Common myeloid progenitor, CD34-positive (primary cell): Measurements from ENCODE around the gene EOMES.

Experiments
- CTCF ChIA-PET: fragments of 350-600 bp; sonication (Branson Sonifier 250); formaldehyde crosslinking; loops from one replicate; lab custom pipeline; 2021; ENCODE audit warnings: antibody characterized with exemption; lab: Charles Lee
- POLR2A ChIA-PET: fragments of 350-600 bp; sonication (Branson Sonifier 250); formaldehyde crosslinking; loops from one replicate; lab custom pipeline; 2021; ENCODE audit warnings: antibody characterized with exemption; lab: Charles Lee
- DNase-seq, 3 donors: peaks; one replicate each; pipeline versions ENCODE4 v3.0.0 to v3.0.0-alpha.2; 2013
- H3K27ac ChIP-seq, 2 experiments: 1 replicate in 1 of 2; 2 replicates in 1 of 2; pipeline ENCODE4 v1.7.0; 2013; ENCODE audit warnings: inconsistent platforms in 2 of 2, low read length in 2 of 2, mild to moderate bottlenecking in 2 of 2, low read depth in 1 of 2, moderate library complexity in 1 of 2; ENCODE audit not compliant: severe bottlenecking in 2 of 2, insufficient read depth in 1 of 2, poor library complexity in 1 of 2
- H3K27me3 ChIP-seq, 5 experiments: replicated peaks in 2 of 5; 1 replicate in 3 of 5; 2 replicates in 2 of 5; pipeline versions ENCODE4 v1.6.1 to v1.7.0; 2013; ENCODE audit warnings: low read length in 4 of 5, mild to moderate bottlenecking in 2 of 5, moderate library complexity in 2 of 5, inconsistent platforms in 1 of 5; ENCODE audit not compliant: insufficient read depth in 5 of 5, control insufficient read depth in 4 of 5
- H3K36me3 ChIP-seq, 4 experiments: 1 replicate in 2 of 4; 2 replicates in 2 of 4; pipeline versions ENCODE4 v1.6.1 to v1.7.0; 2013; ENCODE audit warnings: low read length in 3 of 4, control low read depth in 1 of 4, mild to moderate bottlenecking in 1 of 4; ENCODE audit not compliant: control insufficient read depth in 4 of 4, insufficient read depth in 4 of 4
- H3K4me1 ChIP-seq, 4 experiments: 1 replicate in 3 of 4; 2 replicates in 1 of 4; pipeline versions ENCODE4 v1.6.1 to v1.7.1; 2013; ENCODE audit warnings: low read length in 3 of 4, mild to moderate bottlenecking in 3 of 4, control low read depth in 1 of 4, inconsistent platforms in 1 of 4, moderate library complexity in 1 of 4; ENCODE audit not compliant: control insufficient read depth in 4 of 4, insufficient read depth in 4 of 4; ENCODE audit errors: control extremely low read depth in 1 of 4
- H3K4me3 ChIP-seq, 7 experiments: 1 replicate in 4 of 7; 2 replicates in 3 of 7; pipeline versions ENCODE4 v1.5.1 to v1.7.0; 2013; ENCODE audit warnings: mild to moderate bottlenecking in 7 of 7, low read length in 6 of 7, moderate library complexity in 6 of 7, inconsistent platforms in 2 of 7, low read depth in 2 of 7, control low read depth in 1 of 7; ENCODE audit not compliant: insufficient read depth in 4 of 7, control insufficient read depth in 1 of 7; ENCODE audit errors: extremely low read depth in 1 of 7
- H3K9me3 ChIP-seq, 5 experiments: 1 replicate in 4 of 5; 2 replicates in 1 of 5; pipeline versions ENCODE4 v1.6.1 to v1.7.1; 2013; ENCODE audit warnings: low read length in 4 of 5, mild to moderate bottlenecking in 2 of 5, inconsistent platforms in 1 of 5, low read depth in 1 of 5, moderate library complexity in 1 of 5; ENCODE audit not compliant: control insufficient read depth in 4 of 5, insufficient read depth in 2 of 5; ENCODE audit errors: control extremely low read depth in 1 of 5
- WGBS: methylation state at CpG from one replicate; pipeline ENCODE4 v1.1.5; 2013; ENCODE audit not compliant: insufficient coverage; 5-methylcytosine and 5-hydroxymethylcytosine counted together

EOMES gene

GRCh38 chr3:27673701-27674100, 48.4 kb downstream of the EOMES start:
- 33% methylated on average over 1 of the region's 2 CpGs for WGBS
- Histone ChIP-seq H3K36me3 (no peaks in the 10 kb centered on the region), H3K27me3 (no peaks in the 10 kb centered on the region), H3K9me3 (no peaks in the 10 kb centered on the region), H3K27ac (no peak overlapping the region), H3K4me1 (peaks cover 0 to 16% (median 0%) of the 10 kb centered on the region in 4 experiments), H3K4me3 (no peak overlapping the region)
- CTCF ChIA-PET = no interaction called here
- POLR2A ChIA-PET = no interaction called here
- DNase-seq = peak in 2 of 3 donors; percentile 35 to 58

- no peak overlapping the region for H3K4me3 ChIP-seq
- no peaks in the 10 kb centered on the region for H3K9me3 ChIP-seq
- no peaks in the 10 kb centered on the region for H3K27me3 ChIP-seq
- 100% methylated on average over 3 of the region's 6 CpGs for WGBS
- DNase-seq = no peak
- no peaks in the 10 kb centered on the region for H3K36me3 ChIP-seq
- H3K27ac ChIP-seq = no peak overlapping the region
- H3K4me1 ChIP-seq = peaks cover 3 to 23% (median 7%) of the 10 kb centered on the region in 4 experiments
- CTCF ChIA-PET = no interaction called here
- POLR2A ChIA-PET = no interaction called here
These were observed 51.0 kb downstream of the EOMES start for GRCh38 chr3:27671101-27671500.

GRCh38 chr3:27670619-27671018, 51.5 kb downstream of the EOMES start:
- no peak for DNase-seq
- Histone ChIP-seq H3K27me3 (no peaks in the 10 kb centered on the region), H3K9me3 (no peaks in the 10 kb centered on the region), H3K4me3 (no peak overlapping the region), H3K27ac (no peak overlapping the region), H3K4me1 (peaks cover 4 to 24% (median 8%) of the 10 kb centered on the region in 4 experiments), H3K36me3 (no peaks in the 10 kb centered on the region)
- ChIA-PET POLR2A (interaction anchor here (0.6 kb wide), 1 partner anchor 8 kb away, joined by 5 read pairs; no protein-coding TSS in a partner anchor), CTCF (interaction anchor here (0.7 kb wide), 1 partner anchor 10 kb away, joined by 3 read pairs; no protein-coding TSS in a partner anchor)

GRCh38 chr3:27669591-27669990, 52.5 kb downstream of the EOMES start:
- Histone ChIP-seq H3K27ac (no peak overlapping the region), H3K9me3 (no peaks in the 10 kb centered on the region), H3K4me1 (peaks cover 4 to 24% (median 8%) of the 10 kb centered on the region in 4 experiments), H3K4me3 (no peak overlapping the region), H3K27me3 (no peaks in the 10 kb centered on the region), H3K36me3 (no peaks in the 10 kb centered on the region)
- no CpG with 5 or more reads among the region's 2 CpGs for WGBS
- CTCF ChIA-PET = interaction anchor here (1.4 kb wide), 1 partner anchor 10 kb away, joined by 4 read pairs; no protein-coding TSS in a partner anchor
- peak in 2 of 3 donors; percentile 50 to 68 for DNase-seq
- POLR2A ChIA-PET = interaction anchor here (0.6 to 1.0 kb wide), 2 partner anchors 12 to 382 kb away, joined by 3 to 4 read pairs; no protein-coding TSS in a partner anchor

GRCh38 chr3:27667751-27668150, 54.4 kb downstream of the EOMES start:
- POLR2A ChIA-PET = no interaction called here

GRCh38 chr3:27666708-27667107, 55.4 kb downstream of the EOMES start:
- ChIA-PET POLR2A (no interaction called here), CTCF (interaction anchor here (0.8 to 1.9 kb wide), 7 partner anchors 9 to 198 kb away, joined by 3 to 6 read pairs (median 3); no protein-coding TSS in a partner anchor)
- WGBS = 0% methylated on average over 3 of the region's 3 CpGs
- Histone ChIP-seq H3K27ac (peak overlapping the region; percentile 23 to 56), H3K4me3 (peak overlapping the region in 4 of 7 experiments; percentile 1 to 45 (median 13)), H3K27me3 (no peaks in the 10 kb centered on the region), H3K4me1 (peaks cover 4 to 12% (median 8%) of the 10 kb centered on the region in 4 experiments), H3K9me3 (no peaks in the 10 kb centered on the region), H3K36me3 (no peaks in the 10 kb centered on the region)
- peak; percentile 81 to 96 (median 95) for DNase-seq

More at GRCh38 chr3:27667751-27668150, 54.4 kb downstream of the EOMES start:
- CTCF ChIA-PET = interaction anchor here (1.4 to 1.9 kb wide), 2 partner anchors 10 to 11 kb away, joined by 4 to 6 read pairs; no protein-coding TSS in a partner anchor
- Histone ChIP-seq H3K27ac (no peak overlapping the region), H3K27me3 (no peaks in the 10 kb centered on the region), H3K9me3 (no peaks in the 10 kb centered on the region), H3K4me3 (no peak overlapping the region), H3K36me3 (no peaks in the 10 kb centered on the region), H3K4me1 (peaks cover 4 to 12% (median 8%) of the 10 kb centered on the region in 4 experiments)
- no peak for DNase-seq
- 86% methylated on average over 1 of the region's 2 CpGs for WGBS

GRCh38 chr3:27666272-27666671, 55.9 kb downstream of the EOMES start:
- peak in 1 of 3 donors; percentile 31 for DNase-seq
- Histone ChIP-seq H3K4me3 (peak overlapping the region in 4 of 7 experiments; percentile 1 to 45 (median 13)), H3K36me3 (no peaks in the 10 kb centered on the region), H3K27me3 (no peaks in the 10 kb centered on the region), H3K27ac (peak overlapping the region; percentile 23 to 56), H3K4me1 (peaks cover 4 to 12% (median 8%) of the 10 kb centered on the region in 4 experiments), H3K9me3 (no peaks in the 10 kb centered on the region)
- CTCF ChIA-PET = interaction anchor here (0.7 to 1.9 kb wide), 8 partner anchors 9 to 198 kb away, joined by 3 to 6 read pairs (median 3); no protein-coding TSS in a partner anchor
- WGBS = 44% methylated on average over 1 of the region's 1 CpG
- POLR2A ChIA-PET = no interaction called here
